Esophagus (tissue), 2 donors: Measurements from ENCODE around the gene NOXA1. TPM values are rescaled to one million over a fixed set of nuclear protein-coding genes. Genes with fewer than 3 reads are reported as not detected.
"Not testable (repeated sequence)": the region's sequence is repeated elsewhere in the genome, so short reads cannot be mapped to it uniquely, and the experiment has no call there.

Experiments used
- H3K27ac ChIP-seq, 2 donors: one replicate each; pipeline ENCODE4 v1.5.1; 2013; ENCODE audit warnings: low read depth in 2 of 2, mild to moderate bottlenecking in 2 of 2, inconsistent platforms in 1 of 2, low read length in 1 of 2, moderate library complexity in 1 of 2
- H3K27me3 ChIP-seq, 2 donors: one replicate each; pipeline ENCODE4 v1.6.1; 2013; ENCODE audit warnings: low read length in 2 of 2, control low read depth in 1 of 2, mild to moderate bottlenecking in 1 of 2; ENCODE audit not compliant: insufficient read depth in 2 of 2, control insufficient read depth in 1 of 2
- H3K36me3 ChIP-seq, 2 donors: one replicate each; pipeline ENCODE4 v1.6.1; 2013; ENCODE audit warnings: low read length in 1 of 2; ENCODE audit not compliant: control insufficient read depth in 2 of 2, insufficient read depth in 2 of 2
- H3K4me1 ChIP-seq, 2 donors: one replicate each; pipeline ENCODE4 v1.6.1; 2013; ENCODE audit warnings: low read length in 1 of 2; ENCODE audit not compliant: control insufficient read depth in 2 of 2, insufficient read depth in 2 of 2
- H3K4me3 ChIP-seq, 2 donors: one replicate each; pipeline ENCODE4 v1.5.1; 2013; ENCODE audit warnings: low read length in 2 of 2, mild to moderate bottlenecking in 2 of 2, low read depth in 1 of 2, moderate library complexity in 1 of 2
- H3K9me3 ChIP-seq, 2 donors: one replicate each; pipeline ENCODE4 v1.6.1; 2013; ENCODE audit warnings: mild to moderate bottlenecking in 2 of 2, low read depth in 1 of 2, low read length in 1 of 2, moderate library complexity in 1 of 2; ENCODE audit not compliant: control insufficient read depth in 2 of 2, insufficient read depth in 1 of 2
- WGBS, 2 donors: extraction: QIAGEN DNeasy Blood & Tissue Kit; methylation state at CpG; one replicate each; pipeline ENCODE4 v1.1.7; 2013; 5-methylcytosine and 5-hydroxymethylcytosine counted together
- polyA plus RNA-seq, 2 donors: library from polyadenylated mRNA; stranded (reverse); fragments of 200-250 nt; gene quantifications; one replicate each; pipeline ENCODE4 v1.2.3, GENCODE V29; 2013
- donor health status: healthy with polysubstance abuse.
- donor health status: Bipolar disorder and iron deficiency.

NOXA1 gene
- polyA plus RNA-seq, 2 donors = 6.5 to 14.3 TPM

GRCh38 chr9:137447722-137448601 is 24.8 kb downstream of the NOXA1 start:
- Histone ChIP-seq H3K4me1 (no peaks in the 10 kb centered on the region), H3K27me3 (no peaks in the 10 kb centered on the region)
- WGBS, 2 donors = 82 to 87% methylated on average over 26 to 27 of the region's 27 CpGs

GRCh38 chr9:137448602-137448962 is 25.4 kb downstream of the NOXA1 start:
- H3K36me3 ChIP-seq = peaks cover 4 to 9% of the 10 kb centered on the region in 2 donors
- H3K27ac ChIP-seq = no peak overlapping the region
- WGBS, 2 donors = 89 to 92% methylated on average over 16 of the region's 16 CpGs
- H3K9me3 ChIP-seq = no peaks in the 10 kb centered on the region
- no peak overlapping the region for H3K4me3 ChIP-seq
- no peaks in the 10 kb centered on the region for H3K27me3 ChIP-seq
- H3K4me1 ChIP-seq = peaks cover 0 to 3% of the 10 kb centered on the region in 2 donors

More at GRCh38 chr9:137447722-137448601, 24.8 kb downstream of the NOXA1 start:
- no peak overlapping the region for H3K27ac ChIP-seq
- H3K36me3 ChIP-seq = peaks cover 4 to 9% of the 10 kb centered on the region in 2 donors
- H3K9me3 ChIP-seq = no peaks in the 10 kb centered on the region
- no peak overlapping the region for H3K4me3 ChIP-seq

GRCh38 chr9:137449081-137449844 is 26.1 kb downstream of the NOXA1 start:
- H3K27ac ChIP-seq = no peak overlapping the region
- 87% methylated on average over 36 of the region's 36 CpGs for WGBS, 2 donors
- H3K27me3 ChIP-seq = no peaks in the 10 kb centered on the region
- H3K9me3 ChIP-seq = no peaks in the 10 kb centered on the region
- peaks cover under 1 to 5% of the 10 kb centered on the region in 2 donors for H3K4me1 ChIP-seq
- peaks cover 4 to 9% of the 10 kb centered on the region in 2 donors for H3K36me3 ChIP-seq
- no peak overlapping the region for H3K4me3 ChIP-seq

- H3K4me1 ChIP-seq = peaks cover 5 to 8% of the 10 kb centered on the region in 2 donors
- WGBS, 2 donors = 80 to 85% methylated on average over 18 of the region's 18 CpGs
- no peak overlapping the region for H3K27ac ChIP-seq
- no peaks in the 10 kb centered on the region for H3K27me3 ChIP-seq
- H3K4me3 ChIP-seq = no peak overlapping the region
- H3K36me3 ChIP-seq = peaks cover 4 to 9% of the 10 kb centered on the region in 2 donors
- no peaks in the 10 kb centered on the region for H3K9me3 ChIP-seq
Measured at GRCh38 chr9:137449931-137450538, 26.8 kb downstream of the NOXA1 start.

DNA sequence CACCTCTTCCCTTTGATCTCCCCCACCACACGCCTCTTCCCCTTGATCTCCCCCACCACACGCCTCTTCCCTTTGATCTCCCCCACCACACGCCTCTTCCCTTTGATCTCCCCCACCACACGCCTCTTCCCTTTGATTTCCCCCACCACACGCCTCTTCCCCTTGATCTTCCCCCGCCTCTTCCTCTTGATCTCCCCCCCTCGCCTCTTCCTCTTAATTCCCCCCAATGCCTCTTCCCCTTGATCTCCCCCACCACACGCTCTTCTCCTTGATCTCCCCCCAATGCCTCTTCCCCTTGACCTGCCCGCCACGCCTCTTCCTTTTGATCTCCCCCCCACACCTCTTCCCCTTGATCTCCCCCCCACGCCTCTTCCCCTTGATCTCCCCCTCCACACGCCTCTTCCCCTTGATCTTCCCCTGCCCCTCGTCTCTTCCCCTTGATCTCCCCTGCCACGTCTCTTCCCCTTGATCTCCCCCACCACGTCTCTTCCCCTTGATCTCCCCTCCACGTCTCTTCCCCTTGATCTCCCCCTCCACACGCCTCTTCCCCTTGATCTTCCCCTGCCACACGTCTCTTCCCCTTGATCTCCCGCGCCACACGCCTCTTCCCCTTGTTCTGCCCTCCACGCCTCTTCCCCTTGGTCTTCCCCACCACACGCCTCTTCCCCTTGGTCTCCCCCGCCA is 27.5 kb downstream of the NOXA1 start:
- not testable (repeated sequence) for H3K27me3 ChIP-seq, H3K9me3 ChIP-seq, H3K27ac ChIP-seq, H3K4me3 ChIP-seq, H3K4me1 ChIP-seq
- peaks cover 4 to 11% of the 10 kb centered on the region in 2 donors for H3K36me3 ChIP-seq
- 80 to 81% methylated on average over 20 to 21 of the region's 24 CpGs for WGBS, 2 donors

GRCh38 chr9:137451264-137452005 is 28.2 kb downstream of the NOXA1 start:
- not testable (repeated sequence) for H3K9me3 ChIP-seq, H3K4me1 ChIP-seq, H3K4me3 ChIP-seq, H3K27me3 ChIP-seq, H3K27ac ChIP-seq
- 82 to 83% methylated on average over 13 of the region's 31 CpGs for WGBS, 2 donors
- peaks cover 4 to 11% of the 10 kb centered on the region in 2 donors for H3K36me3 ChIP-seq

- Histone ChIP-seq H3K9me3 (no peaks in the 10 kb centered on the region), H3K4me1 (peaks cover 5 to 9% of the 10 kb centered on the region in 2 donors), H3K27me3 (no peaks in the 10 kb centered on the region), H3K4me3 (no peak overlapping the region), H3K36me3 (peaks cover 4 to 11% of the 10 kb centered on the region in 2 donors), H3K27ac (no peak overlapping the region)
- 89 to 93% methylated on average over 17 of the region's 17 CpGs for WGBS, 2 donors
Measured at GRCh38 chr9:137452006-137452760, 29.0 kb downstream of the NOXA1 start.

DNA sequence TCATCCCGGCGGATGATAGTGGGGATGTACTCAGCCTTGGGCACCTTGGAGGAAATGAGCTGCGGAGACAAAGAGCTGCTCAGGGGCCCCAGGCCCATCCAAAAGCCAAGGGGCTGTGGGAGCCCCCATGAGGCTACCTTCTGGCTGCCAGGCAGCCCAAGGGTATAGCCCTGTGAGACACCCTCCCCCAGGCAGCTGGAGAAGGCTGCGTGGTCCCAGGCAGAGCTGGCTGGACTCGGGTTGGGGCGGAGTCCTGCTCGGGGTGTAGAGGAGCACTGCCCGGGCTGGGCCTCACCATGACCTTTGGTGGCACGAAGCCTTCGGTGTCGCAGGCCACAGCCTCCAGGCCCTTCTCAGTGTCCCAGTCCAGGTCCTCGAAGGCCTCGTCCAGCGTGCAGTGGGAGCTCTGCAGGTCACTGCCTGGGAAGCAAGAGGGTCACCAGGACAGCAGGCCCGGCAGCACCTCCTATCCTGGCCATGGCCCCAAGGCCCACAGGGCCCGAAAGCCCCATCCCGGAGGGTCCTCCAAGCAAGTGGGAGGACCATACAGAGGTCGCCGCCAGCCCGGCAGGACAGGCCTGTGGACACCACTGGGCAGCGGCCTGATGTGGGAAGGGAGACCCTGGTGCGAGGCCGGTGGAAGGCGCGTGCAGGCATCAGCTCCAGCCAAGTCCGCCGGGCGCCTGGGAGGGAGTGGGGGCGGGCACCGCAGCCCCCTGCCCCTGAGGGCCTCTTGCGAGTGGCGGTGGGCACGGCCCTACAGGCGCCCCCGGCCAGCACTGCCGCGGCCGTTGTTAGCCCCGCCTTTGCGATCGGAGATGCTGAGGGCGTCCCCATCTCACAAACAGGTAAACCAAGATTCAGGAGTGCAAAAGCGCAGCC is 29.8 kb downstream of the NOXA1 start:
- peaks cover 5 to 11% of the 10 kb centered on the region in 2 donors for H3K4me1 ChIP-seq
- 76 to 83% methylated on average over 43 of the region's 43 CpGs for WGBS, 2 donors
- H3K27ac ChIP-seq = no peak overlapping the region
- H3K27me3 ChIP-seq = no peaks in the 10 kb centered on the region
- H3K36me3 ChIP-seq = peaks cover 4 to 13% of the 10 kb centered on the region in 2 donors
- H3K4me3 ChIP-seq = peak overlapping the region; percentile 32 to 48
- no peaks in the 10 kb centered on the region for H3K9me3 ChIP-seq
